ENCODE results near the gene ATG2A. TPM values are rescaled to one million over a fixed set of nuclear protein-coding genes. Genes with fewer than 3 reads are reported as not detected.

Gene ATG2A
- total RNA-seq, 1 experiment from 2014 or later = 28.6 TPM

- H3K36me3 ChIP-seq (ENCODE audit: insufficient read depth, low read length, poor library complexity, severe bottlenecking) = peaks cover 7% of the 10 kb centered on the region
- DNase-seq (ENCODE audit: low spot score) = no peak
- no peaks in the 10 kb centered on the region for H3K27me3 ChIP-seq (replicated peaks; ENCODE audit: insufficient read depth, low read depth, low read length, poor library complexity)
- POLR2A ChIA-PET (ENCODE audit: low non-redundant PET) = interaction anchor here (0.6 kb wide), 1 partner anchor 14 kb away, joined by 4 read pairs; no protein-coding TSS in a partner anchor
- CTCF ChIA-PET = no interaction called here
- H3K27ac ChIP-seq (ENCODE audit: low read depth, low read length, poor library complexity, severe bottlenecking) = no peak overlapping the region
- TF ChIP-seq CTCF (conservative IDR thresholded peaks at IDR 0.05; ENCODE audit: low read depth, low read length) = no peak
- TF ChIP-seq EZH2 (IDR thresholded peaks at IDR 0.05; ENCODE audit: borderline replicate concordance, low read depth, low read length, poor library complexity, severe bottlenecking) = no peak
- no peaks in the 10 kb centered on the region for H3K9me3 ChIP-seq (ENCODE audit: low read depth, low read length, poor library complexity, severe bottlenecking)
- intact Hi-C loops (cut with micrococcal nuclease; ENCODE audit: unreplicated experiment) = no loop called here
- BruUV-seq (replicated peaks) = no TSS peak
- peaks cover 12% of the 10 kb centered on the region for H3K4me1 ChIP-seq (ENCODE audit: insufficient read depth, low read length, poor library complexity, severe bottlenecking)
- H3K4me3 ChIP-seq (ENCODE audit: low read depth, low read length, poor library complexity, severe bottlenecking) = no peak overlapping the region
Measured at GRCh38 chr11:64867748-64868462, 49.1 kb downstream of the ATG2A start.

GRCh38 chr11:64866173-64866491, 50.9 kb downstream of the ATG2A start:
- CTCF ChIA-PET = no interaction called here
- Histone ChIP-seq H3K9me3 (ENCODE audit: low read depth, low read length, poor library complexity, severe bottlenecking) (no peaks in the 10 kb centered on the region), H3K4me3 (ENCODE audit: low read depth, low read length, poor library complexity, severe bottlenecking) (no peak overlapping the region), H3K27ac (ENCODE audit: low read depth, low read length, poor library complexity, severe bottlenecking) (no peak overlapping the region), H3K27me3 (replicated peaks; ENCODE audit: insufficient read depth, low read depth, low read length, poor library complexity) (no peaks in the 10 kb centered on the region), H3K4me1 (ENCODE audit: insufficient read depth, low read length, poor library complexity, severe bottlenecking) (peaks cover 14% of the 10 kb centered on the region), H3K36me3 (ENCODE audit: insufficient read depth, low read length, poor library complexity, severe bottlenecking) (no peaks in the 10 kb centered on the region)
- no peak for DNase-seq (ENCODE audit: low spot score)
- POLR2A ChIA-PET (ENCODE audit: low non-redundant PET) = no interaction called here
- BruUV-seq (replicated peaks) = no TSS peak
- TF ChIP-seq CTCF (conservative IDR thresholded peaks at IDR 0.05; ENCODE audit: low read depth, low read length) (no peak), EZH2 (IDR thresholded peaks at IDR 0.05; ENCODE audit: borderline replicate concordance, low read depth, low read length, poor library complexity, severe bottlenecking) (no peak)
- intact Hi-C loops (cut with micrococcal nuclease; ENCODE audit: unreplicated experiment) = no loop called here

GRCh38 chr11:64865286-64866172, 51.5 kb downstream of the ATG2A start:
- H3K27ac ChIP-seq (ENCODE audit: low read depth, low read length, poor library complexity, severe bottlenecking) = no peak overlapping the region
- CTCF ChIA-PET = no interaction called here
- intact Hi-C loops (cut with micrococcal nuclease; ENCODE audit: unreplicated experiment) = no loop called here
- POLR2A ChIA-PET (ENCODE audit: low non-redundant PET) = no interaction called here
- peaks cover 14% of the 10 kb centered on the region for H3K4me1 ChIP-seq (ENCODE audit: insufficient read depth, low read length, poor library complexity, severe bottlenecking)
- H3K4me3 ChIP-seq (ENCODE audit: low read depth, low read length, poor library complexity, severe bottlenecking) = no peak overlapping the region
- no peak for DNase-seq (ENCODE audit: low spot score)
- TF ChIP-seq EZH2 (IDR thresholded peaks at IDR 0.05; ENCODE audit: borderline replicate concordance, low read depth, low read length, poor library complexity, severe bottlenecking) (no peak), CTCF (conservative IDR thresholded peaks at IDR 0.05; ENCODE audit: low read depth, low read length) (no peak)
- no peaks in the 10 kb centered on the region for H3K9me3 ChIP-seq (ENCODE audit: low read depth, low read length, poor library complexity, severe bottlenecking)
- no TSS peak for BruUV-seq (replicated peaks)
- no peaks in the 10 kb centered on the region for H3K27me3 ChIP-seq (replicated peaks; ENCODE audit: insufficient read depth, low read depth, low read length, poor library complexity)
- H3K36me3 ChIP-seq (ENCODE audit: insufficient read depth, low read length, poor library complexity, severe bottlenecking) = no peaks in the 10 kb centered on the region

Data from A673 (cell line).